Duodenal mucosa (tissue), 2 donors: ENCODE data around the gene UPK3A.

ENCODE experiments used
- H3K27ac ChIP-seq: one replicate; pipeline ENCODE4 v1.7.0; 2013; ENCODE audit warnings: low read depth, low read length
- H3K27me3 ChIP-seq, 2 donors: one replicate each; pipeline ENCODE4 v1.7.0; 2013; ENCODE audit warnings: low read length in 2 of 2, control low read depth in 1 of 2; ENCODE audit not compliant: insufficient read depth in 2 of 2, control insufficient read depth in 1 of 2
- H3K36me3 ChIP-seq, 2 donors: one replicate each; pipeline ENCODE4 v1.7.0; 2013; ENCODE audit warnings: low read length in 2 of 2, control low read depth in 1 of 2; ENCODE audit not compliant: insufficient read depth in 2 of 2, control insufficient read depth in 1 of 2
- H3K4me1 ChIP-seq, 2 donors: one replicate each; pipeline ENCODE4 v1.7.0; 2013; ENCODE audit warnings: low read length in 2 of 2, control low read depth in 1 of 2; ENCODE audit not compliant: insufficient read depth in 2 of 2, control insufficient read depth in 1 of 2
- H3K4me3 ChIP-seq, 2 donors: one replicate each; pipeline ENCODE4 v1.7.0; 2013; ENCODE audit warnings: low read length in 2 of 2, low read depth in 1 of 2
- H3K9ac ChIP-seq, 2 donors: one replicate each; pipeline ENCODE4 v1.7.0; 2013; ENCODE audit warnings: low read length in 2 of 2, low read depth in 1 of 2
- H3K9me3 ChIP-seq, 2 donors: one replicate each; pipeline ENCODE4 v1.7.0; 2013; ENCODE audit warnings: low read length in 2 of 2, control low read depth in 1 of 2; ENCODE audit not compliant: control insufficient read depth in 1 of 2

The UPK3A gene

GRCh38 chr22:45337536-45337935 is 52.8 kb downstream of the UPK3A start:
- Histone ChIP-seq H3K4me3 (no peak overlapping the region), H3K4me1 (no peaks in the 10 kb centered on the region), H3K36me3 (peaks cover 11 to 65% of the 10 kb centered on the region in 2 donors), H3K9me3 (no peaks in the 10 kb centered on the region), H3K9ac (no peak overlapping the region), H3K27me3 (no peaks in the 10 kb centered on the region), H3K27ac (no peak overlapping the region)

GRCh38 chr22:45338795-45339194 is 54.0 kb downstream of the UPK3A start:
- Histone ChIP-seq H3K27me3 (no peaks in the 10 kb centered on the region), H3K4me1 (no peaks in the 10 kb centered on the region), H3K9me3 (no peaks in the 10 kb centered on the region), H3K36me3 (peaks cover 11 to 65% of the 10 kb centered on the region in 2 donors), H3K9ac (no peak overlapping the region), H3K4me3 (no peak overlapping the region), H3K27ac (no peak overlapping the region)

GRCh38 chr22:45340323-45340722 is 55.6 kb downstream of the UPK3A start:
- H3K9ac ChIP-seq = no peak overlapping the region
- peaks cover 6 to 52% of the 10 kb centered on the region in 2 donors for H3K36me3 ChIP-seq

GRCh38 chr22:45341498-45341897 is 56.7 kb downstream of the UPK3A start:
- Histone ChIP-seq H3K9ac (no peak overlapping the region), H3K36me3 (peaks cover 6 to 40% of the 10 kb centered on the region in 2 donors), H3K27ac (no peak overlapping the region), H3K4me1 (no peaks in the 10 kb centered on the region), H3K27me3 (no peaks in the 10 kb centered on the region), H3K4me3 (no peak overlapping the region), H3K9me3 (no peaks in the 10 kb centered on the region)

More at GRCh38 chr22:45340323-45340722, 55.6 kb downstream of the UPK3A start:
- Histone ChIP-seq H3K9me3 (no peaks in the 10 kb centered on the region), H3K4me1 (no peaks in the 10 kb centered on the region), H3K27me3 (no peaks in the 10 kb centered on the region), H3K27ac (no peak overlapping the region), H3K4me3 (no peak overlapping the region)

GRCh38 chr22:45343143-45343542 is 58.4 kb downstream of the UPK3A start:
- Histone ChIP-seq H3K36me3 (peaks cover 8 to 26% of the 10 kb centered on the region in 2 donors), H3K27me3 (no peaks in the 10 kb centered on the region), H3K9ac (no peak overlapping the region), H3K27ac (no peak overlapping the region), H3K9me3 (no peaks in the 10 kb centered on the region), H3K4me3 (no peak overlapping the region), H3K4me1 (no peaks in the 10 kb centered on the region)

GRCh38 chr22:45344334-45344733 is 59.6 kb downstream of the UPK3A start:
- peaks cover 8 to 18% of the 10 kb centered on the region in 2 donors for H3K36me3 ChIP-seq
- H3K9ac ChIP-seq = no peak overlapping the region
- no peaks in the 10 kb centered on the region for H3K4me1 ChIP-seq
- H3K4me3 ChIP-seq = no peak overlapping the region
- no peaks in the 10 kb centered on the region for H3K27me3 ChIP-seq
- H3K27ac ChIP-seq = no peak overlapping the region
- no peaks in the 10 kb centered on the region for H3K9me3 ChIP-seq
